Measurements from ENCODE around the gene KCNJ10.
"Not testable (repeated sequence)": the region's sequence is repeated elsewhere in the genome, so short reads cannot be mapped to it uniquely, and the experiment has no call there.

The KCNJ10 gene

DNA sequence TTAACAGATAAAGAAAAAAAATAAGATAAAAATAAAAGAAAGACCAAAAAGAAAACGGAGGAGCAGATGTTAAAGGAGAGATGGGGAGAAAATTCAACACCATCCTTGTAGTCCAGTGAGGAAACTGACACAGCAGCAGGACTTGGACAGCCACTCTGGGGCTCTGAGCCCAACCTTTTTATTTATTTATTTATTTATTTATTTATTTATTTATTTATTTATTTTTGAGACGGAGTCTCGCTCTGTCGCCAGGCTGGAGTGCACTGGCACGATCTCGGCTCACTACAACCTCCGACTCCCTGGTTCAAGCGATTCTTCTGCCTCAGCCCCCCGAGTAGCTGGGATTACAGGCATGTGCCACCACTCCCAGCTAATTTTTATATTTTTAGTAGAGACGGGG, 41.5 kb upstream of the KCNJ10 start:
- not testable (repeated sequence) for H3K4me1 ChIP-seq (ENCODE audit: control insufficient read depth, insufficient read depth, low read length, poor library complexity, severe bottlenecking); H3K9me3 ChIP-seq (ENCODE audit: control insufficient read depth, low read length); DNase-seq; H3K36me3 ChIP-seq (ENCODE audit: control insufficient read depth, insufficient read depth, low read length); H3K4me3 ChIP-seq (ENCODE audit: insufficient read depth, low read depth, low read length, poor library complexity, severe bottlenecking); H3K27me3 ChIP-seq (replicated peaks; ENCODE audit: control insufficient read depth, insufficient read depth, low read length, poor library complexity, severe bottlenecking); H3K27ac ChIP-seq (ENCODE audit: insufficient read depth, low read length, poor library complexity, severe bottlenecking)

GRCh38 chr1:160109686-160110085, 39.7 kb upstream of the KCNJ10 start:
- Histone ChIP-seq H3K4me1 (ENCODE audit: control insufficient read depth, insufficient read depth, low read length, poor library complexity, severe bottlenecking) (no peaks in the 10 kb centered on the region), H3K9me3 (ENCODE audit: control insufficient read depth, low read length) (no peaks in the 10 kb centered on the region), H3K27me3 (replicated peaks; ENCODE audit: control insufficient read depth, insufficient read depth, low read length, poor library complexity, severe bottlenecking) (no peaks in the 10 kb centered on the region), H3K36me3 (ENCODE audit: control insufficient read depth, insufficient read depth, low read length) (no peaks in the 10 kb centered on the region), H3K27ac (ENCODE audit: insufficient read depth, low read length, poor library complexity, severe bottlenecking) (no peak overlapping the region), H3K4me3 (ENCODE audit: insufficient read depth, low read depth, low read length, poor library complexity, severe bottlenecking) (no peak overlapping the region)
- DNase-seq, result no peak

DNA sequence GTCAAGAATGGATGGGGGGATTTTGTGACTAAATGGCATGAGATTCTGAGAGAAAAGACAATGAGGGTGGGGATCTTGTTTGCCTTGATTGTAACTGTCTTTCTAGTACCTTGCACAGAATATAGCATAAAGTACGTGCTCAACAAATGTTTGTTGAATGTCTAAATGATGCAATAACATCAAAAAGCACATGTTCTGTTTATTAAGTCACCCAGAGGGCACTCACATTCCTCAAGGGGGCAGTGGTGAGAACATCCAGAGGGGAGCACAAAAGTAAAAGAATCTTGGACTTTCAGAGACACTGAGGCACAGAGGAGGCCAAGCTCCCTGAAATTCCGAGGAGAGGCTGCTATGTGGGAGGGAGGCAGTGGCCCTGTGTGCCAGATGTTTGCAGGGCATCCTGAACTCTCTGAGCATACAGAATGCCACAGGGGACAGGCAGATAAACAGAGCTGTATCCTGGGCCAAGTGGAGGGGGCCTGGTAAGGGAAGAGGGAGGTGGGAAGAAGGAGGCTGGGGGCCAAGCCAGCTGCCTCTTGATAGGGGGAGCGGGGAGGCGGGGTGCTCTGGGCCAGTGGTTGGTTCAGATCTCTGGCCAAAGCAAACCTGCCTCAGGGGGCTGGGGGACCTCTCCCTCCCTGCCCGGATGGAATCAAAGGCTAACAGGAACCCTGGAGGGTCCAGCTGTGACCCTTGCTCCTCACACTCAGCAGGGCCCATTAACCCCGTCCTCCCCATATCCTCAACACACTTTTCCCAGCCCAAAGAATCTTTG, 39.1 kb upstream of the KCNJ10 start:
- H3K27me3 ChIP-seq (replicated peaks; ENCODE audit: control insufficient read depth, insufficient read depth, low read length, poor library complexity, severe bottlenecking), result no peaks in the 10 kb centered on the region
- DNase-seq, result no peak
- H3K4me1 ChIP-seq (ENCODE audit: control insufficient read depth, insufficient read depth, low read length, poor library complexity, severe bottlenecking), result no peaks in the 10 kb centered on the region
- no peaks in the 10 kb centered on the region for H3K9me3 ChIP-seq (ENCODE audit: control insufficient read depth, low read length)
- H3K27ac ChIP-seq (ENCODE audit: insufficient read depth, low read length, poor library complexity, severe bottlenecking), result no peak overlapping the region
- no peak overlapping the region for H3K4me3 ChIP-seq (ENCODE audit: insufficient read depth, low read depth, low read length, poor library complexity, severe bottlenecking)
- H3K36me3 ChIP-seq (ENCODE audit: control insufficient read depth, insufficient read depth, low read length), result no peaks in the 10 kb centered on the region

DNA sequence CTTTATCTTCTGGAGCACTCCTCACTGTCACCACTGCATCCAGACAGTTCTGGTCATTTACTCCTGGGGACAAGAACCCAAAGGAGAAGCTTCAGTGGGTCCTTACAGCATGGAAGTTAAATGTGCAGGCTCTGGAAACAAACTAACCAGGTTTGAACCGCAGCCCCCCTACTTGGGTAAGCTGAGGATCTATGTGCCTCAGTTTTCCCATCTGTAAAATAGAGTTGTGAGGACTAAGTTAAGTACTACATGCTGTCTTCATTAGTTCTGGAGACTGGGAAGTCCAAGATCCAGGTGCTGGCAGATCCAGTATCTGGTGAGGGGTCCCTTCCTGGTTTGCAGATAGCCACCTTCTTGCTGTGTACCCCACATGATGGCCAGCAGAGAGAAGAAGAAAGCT, 37.6 kb upstream of the KCNJ10 start:
- H3K9me3 ChIP-seq (ENCODE audit: control insufficient read depth, low read length), result no peaks in the 10 kb centered on the region
- H3K27ac ChIP-seq (ENCODE audit: insufficient read depth, low read length, poor library complexity, severe bottlenecking), result no peak overlapping the region
- no peak overlapping the region for H3K4me3 ChIP-seq (ENCODE audit: insufficient read depth, low read depth, low read length, poor library complexity, severe bottlenecking)
- DNase-seq, result no peak
- no peaks in the 10 kb centered on the region for H3K4me1 ChIP-seq (ENCODE audit: control insufficient read depth, insufficient read depth, low read length, poor library complexity, severe bottlenecking)
- H3K27me3 ChIP-seq (replicated peaks; ENCODE audit: control insufficient read depth, insufficient read depth, low read length, poor library complexity, severe bottlenecking), result no peaks in the 10 kb centered on the region
- no peaks in the 10 kb centered on the region for H3K36me3 ChIP-seq (ENCODE audit: control insufficient read depth, insufficient read depth, low read length)

GRCh38 chr1:160105155-160105554, 35.2 kb upstream of the KCNJ10 start:
- no peaks in the 10 kb centered on the region for H3K9me3 ChIP-seq (ENCODE audit: control insufficient read depth, low read length)
- H3K27me3 ChIP-seq (replicated peaks; ENCODE audit: control insufficient read depth, insufficient read depth, low read length, poor library complexity, severe bottlenecking), result no peaks in the 10 kb centered on the region
- H3K4me1 ChIP-seq (ENCODE audit: control insufficient read depth, insufficient read depth, low read length, poor library complexity, severe bottlenecking), result peaks cover 7% of the 10 kb centered on the region
- DNase-seq, result no peak
- H3K27ac ChIP-seq (ENCODE audit: insufficient read depth, low read length, poor library complexity, severe bottlenecking), result no peak overlapping the region
- no peaks in the 10 kb centered on the region for H3K36me3 ChIP-seq (ENCODE audit: control insufficient read depth, insufficient read depth, low read length)
- no peak overlapping the region for H3K4me3 ChIP-seq (ENCODE audit: insufficient read depth, low read depth, low read length, poor library complexity, severe bottlenecking)

DNA sequence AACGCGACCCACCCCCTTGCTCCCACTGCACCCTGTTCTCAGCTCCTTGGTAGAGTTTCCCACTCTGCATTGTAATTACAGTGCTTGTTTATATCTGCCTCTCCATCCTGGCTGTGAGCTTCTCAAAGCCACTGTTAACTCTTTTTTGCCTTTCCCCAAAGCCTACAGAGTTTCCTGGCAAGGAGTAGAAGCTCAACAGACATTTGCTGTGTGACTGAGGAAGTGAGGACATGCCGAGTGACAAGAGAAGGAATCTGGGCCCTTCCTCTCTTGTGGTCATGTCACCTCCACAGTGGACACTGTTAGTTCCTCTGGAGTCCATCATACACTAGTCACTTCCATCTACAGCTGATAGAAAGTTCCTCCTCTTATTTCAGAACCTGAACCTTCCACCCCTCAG, 34.5 kb upstream of the KCNJ10 start:
- Histone ChIP-seq H3K36me3 (ENCODE audit: control insufficient read depth, insufficient read depth, low read length) (no peaks in the 10 kb centered on the region), H3K4me3 (ENCODE audit: insufficient read depth, low read depth, low read length, poor library complexity, severe bottlenecking) (no peak overlapping the region), H3K4me1 (ENCODE audit: control insufficient read depth, insufficient read depth, low read length, poor library complexity, severe bottlenecking) (peaks cover 11% of the 10 kb centered on the region), H3K27ac (ENCODE audit: insufficient read depth, low read length, poor library complexity, severe bottlenecking) (no peak overlapping the region), H3K9me3 (ENCODE audit: control insufficient read depth, low read length) (no peaks in the 10 kb centered on the region), H3K27me3 (replicated peaks; ENCODE audit: control insufficient read depth, insufficient read depth, low read length, poor library complexity, severe bottlenecking) (no peaks in the 10 kb centered on the region)
- DNase-seq, result no peak

- no peaks in the 10 kb centered on the region for H3K36me3 ChIP-seq (ENCODE audit: control insufficient read depth, insufficient read depth, low read length)
- peaks cover 16% of the 10 kb centered on the region for H3K4me1 ChIP-seq (ENCODE audit: control insufficient read depth, insufficient read depth, low read length, poor library complexity, severe bottlenecking)
- no peak for DNase-seq
- H3K27me3 ChIP-seq (replicated peaks; ENCODE audit: control insufficient read depth, insufficient read depth, low read length, poor library complexity, severe bottlenecking), result no peaks in the 10 kb centered on the region
- H3K4me3 ChIP-seq (ENCODE audit: insufficient read depth, low read depth, low read length, poor library complexity, severe bottlenecking), result no peak overlapping the region
- no peak overlapping the region for H3K27ac ChIP-seq (ENCODE audit: insufficient read depth, low read length, poor library complexity, severe bottlenecking)
- H3K9me3 ChIP-seq (ENCODE audit: control insufficient read depth, low read length), result no peaks in the 10 kb centered on the region
Measured at GRCh38 chr1:160103658-160104408, 33.9 kb upstream of the KCNJ10 start.

GRCh38 chr1:160101717-160102522, 32.0 kb upstream of the KCNJ10 start:
- no peaks in the 10 kb centered on the region for H3K36me3 ChIP-seq (ENCODE audit: control insufficient read depth, insufficient read depth, low read length)
- H3K27me3 ChIP-seq (replicated peaks; ENCODE audit: control insufficient read depth, insufficient read depth, low read length, poor library complexity, severe bottlenecking), result no peaks in the 10 kb centered on the region
- no peak overlapping the region for H3K4me3 ChIP-seq (ENCODE audit: insufficient read depth, low read depth, low read length, poor library complexity, severe bottlenecking)
- H3K4me1 ChIP-seq (ENCODE audit: control insufficient read depth, insufficient read depth, low read length, poor library complexity, severe bottlenecking), result peaks cover 25% of the 10 kb centered on the region
- no peak for DNase-seq
- H3K9me3 ChIP-seq (ENCODE audit: control insufficient read depth, low read length), result no peaks in the 10 kb centered on the region
- H3K27ac ChIP-seq (ENCODE audit: insufficient read depth, low read length, poor library complexity, severe bottlenecking), result no peak overlapping the region

DNA sequence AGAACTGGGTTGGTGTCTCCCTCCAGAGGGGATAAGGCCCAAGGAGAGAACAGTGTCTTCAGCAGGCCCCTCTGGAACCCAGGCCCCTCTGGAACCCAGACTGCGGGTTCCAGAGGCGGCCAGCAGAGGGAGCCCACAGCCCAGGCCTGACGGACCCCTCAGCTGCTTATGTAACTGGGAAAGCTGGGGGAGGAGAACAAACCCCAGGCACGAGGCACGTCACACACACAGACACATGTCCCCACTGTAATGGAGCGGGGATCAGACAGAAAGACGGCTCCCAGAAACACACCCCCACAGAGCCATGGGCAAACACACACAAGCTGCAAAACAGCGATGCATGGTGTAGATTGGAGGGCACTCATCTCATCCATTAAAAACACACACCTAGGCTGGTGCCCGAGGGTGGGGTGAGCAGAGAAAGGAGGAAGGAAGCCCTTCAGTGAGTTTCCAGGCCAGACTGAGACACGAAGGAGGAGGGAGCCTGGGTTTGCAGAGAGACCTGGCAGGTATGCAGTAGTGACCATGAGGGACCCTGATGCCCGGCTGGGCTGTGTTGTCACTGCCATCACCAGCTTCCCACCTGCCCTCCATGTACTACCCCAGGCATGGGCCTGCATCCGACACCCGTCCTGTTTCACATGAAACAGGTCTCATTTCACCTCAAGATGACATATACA, 31.2 kb upstream of the KCNJ10 start:
- Histone ChIP-seq H3K36me3 (ENCODE audit: control insufficient read depth, insufficient read depth, low read length) (no peaks in the 10 kb centered on the region), H3K27me3 (replicated peaks; ENCODE audit: control insufficient read depth, insufficient read depth, low read length, poor library complexity, severe bottlenecking) (no peaks in the 10 kb centered on the region), H3K4me3 (ENCODE audit: insufficient read depth, low read depth, low read length, poor library complexity, severe bottlenecking) (no peak overlapping the region), H3K9me3 (ENCODE audit: control insufficient read depth, low read length) (no peaks in the 10 kb centered on the region), H3K4me1 (ENCODE audit: control insufficient read depth, insufficient read depth, low read length, poor library complexity, severe bottlenecking) (peaks cover 30% of the 10 kb centered on the region), H3K27ac (ENCODE audit: insufficient read depth, low read length, poor library complexity, severe bottlenecking) (peak overlapping the region; percentile 56)
- peak; percentile 53 to 60 (median 58) for DNase-seq

Data from effector memory CD4-positive, alpha-beta T cell (primary cell).